ENCODE data around the gene C2CD4C. TPM values are rescaled to one million over a fixed set of nuclear protein-coding genes. Genes with fewer than 3 reads are reported as not detected.

The C2CD4C gene, protein sequence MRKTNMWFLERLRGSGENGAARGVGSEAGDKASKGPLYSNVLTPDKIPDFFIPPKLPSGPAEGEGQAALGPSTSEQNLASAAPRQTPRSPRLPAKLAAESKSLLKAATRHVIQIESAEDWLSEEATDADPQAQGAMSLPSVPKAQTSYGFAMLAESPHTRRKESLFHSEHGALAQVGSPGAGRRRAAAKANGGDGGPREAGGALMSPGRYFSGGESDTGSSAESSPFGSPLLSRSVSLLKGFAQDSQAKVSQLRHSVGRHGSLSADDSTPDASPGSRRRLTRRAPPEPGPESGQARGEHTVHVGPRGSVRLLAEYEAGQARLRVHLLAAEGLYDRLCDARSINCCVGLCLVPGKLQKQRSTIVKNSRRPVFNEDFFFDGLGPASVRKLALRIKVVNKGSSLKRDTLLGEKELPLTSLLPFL
- polyA plus RNA-seq = under 1 TPM; 0.33 to 0.43 TPM

DNA sequence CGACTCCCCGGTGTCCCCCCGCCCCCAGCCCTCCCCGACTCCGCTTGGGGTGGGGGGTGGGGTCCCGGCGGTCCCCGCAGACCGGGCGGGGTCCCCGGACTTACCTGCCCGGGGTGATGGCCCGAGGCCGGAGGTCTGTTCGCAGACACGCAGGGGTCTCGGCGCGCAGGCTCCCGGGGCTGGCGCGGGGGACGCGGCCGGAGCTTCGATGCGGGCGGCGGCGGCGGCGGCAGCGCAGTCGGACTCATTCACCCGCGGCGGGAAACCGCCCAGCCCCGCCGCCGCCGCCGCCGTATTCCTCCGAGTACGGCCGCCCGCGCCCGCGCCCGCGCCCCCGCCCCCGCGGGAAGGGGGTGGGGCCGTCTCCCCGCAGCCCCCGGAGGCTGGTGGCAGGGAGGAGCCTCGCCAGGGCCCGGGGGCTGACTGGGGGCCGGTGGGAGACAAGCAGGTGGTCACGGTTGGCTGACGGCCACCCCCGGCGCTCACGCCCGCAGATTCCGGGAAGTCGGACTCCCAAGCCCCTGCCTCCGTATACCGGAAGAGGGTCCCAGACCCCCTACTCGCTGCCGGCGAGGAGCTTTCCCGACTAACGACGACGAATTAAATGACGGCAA lies at the start of gene C2CD4C:
TSS of gene C2CD4C (minus strand) at position 246 of the 614 bp plus-strand sequence. CDS start 786 bp downstream, outside the sequence.
- H3K4me3 ChIP-seq (ENCODE audit: low read depth in 1 of 2, low read length in 2 of 2) = peak within 1 kb of the TSS; percentile 28 to 47
- H3K27me3 ChIP-seq (ENCODE audit: control insufficient read depth in 1 of 2, insufficient read depth in 2 of 2, low read length in 2 of 2) = peaks cover 0 to 19% of the 10 kb centered on the region in 2 donors
- H3K36me3 ChIP-seq (ENCODE audit: control insufficient read depth in 2 of 2, insufficient read depth in 2 of 2, low read length in 1 of 2) = no peaks in the 10 kb centered on the region
- 1% methylated on average over 51 to 80 of the region's 80 CpGs for WGBS, 2 donors
- H3K27ac ChIP-seq (ENCODE audit: low read depth in 2 of 2, low read length in 1 of 2) = no peak within 1 kb of the TSS
- H3K9me3 ChIP-seq (ENCODE audit: control insufficient read depth in 2 of 2, insufficient read depth in 1 of 2, low read depth in 1 of 2, low read length in 1 of 2) = no peaks in the 10 kb centered on the region
- H3K4me1 ChIP-seq (ENCODE audit: control insufficient read depth in 2 of 2, insufficient read depth in 2 of 2, low read length in 1 of 2) = peaks cover 0 to 2% of the 10 kb centered on the region in 2 donors

DNA sequence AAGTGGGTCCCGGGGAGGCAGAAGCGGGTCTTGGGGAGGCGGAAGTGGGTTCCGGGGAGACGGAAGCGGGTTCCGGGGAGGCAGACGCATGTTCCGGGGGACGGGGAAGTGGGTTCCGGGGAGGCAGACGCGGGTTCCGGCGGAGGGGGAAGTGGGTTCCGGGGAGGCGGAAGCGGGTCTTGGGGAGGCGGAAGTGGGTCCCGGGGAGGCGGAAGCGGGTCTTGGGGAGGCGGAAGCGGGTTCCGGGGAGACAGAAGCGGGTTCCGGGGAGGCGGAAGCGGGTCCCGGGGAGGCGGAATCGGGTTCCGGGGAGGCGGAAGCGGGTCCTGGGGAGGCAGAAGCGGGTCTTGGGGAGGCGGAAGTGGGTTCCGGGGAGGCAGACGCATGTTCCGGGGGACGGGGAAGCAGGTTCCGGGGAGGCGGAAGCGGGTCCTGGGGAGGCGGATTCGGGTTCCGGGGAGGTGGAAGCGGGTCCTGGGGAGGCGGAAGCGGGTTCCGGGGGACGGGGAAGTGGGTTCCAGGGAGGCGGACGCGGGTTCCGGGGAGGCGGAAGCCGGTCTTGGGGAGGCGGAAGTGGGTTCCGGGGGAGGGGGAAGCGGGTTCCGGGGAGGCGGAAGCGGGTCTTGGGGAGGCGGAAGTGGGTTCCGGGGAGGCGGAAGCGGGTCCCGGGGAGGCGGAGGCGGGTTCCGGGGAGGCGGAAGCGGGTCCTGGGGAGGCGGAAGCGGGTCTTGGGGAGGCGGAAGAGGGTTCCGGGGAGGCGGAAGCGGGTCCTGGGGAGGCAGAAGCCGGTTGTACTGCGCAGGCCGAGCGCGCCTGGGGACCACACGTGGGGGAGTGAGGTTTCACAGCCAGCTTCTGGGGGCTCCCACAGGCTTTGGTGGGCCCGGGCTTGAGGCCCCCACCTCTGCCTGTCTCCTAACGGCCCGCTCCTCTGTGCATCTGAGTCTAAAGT lies 49.4 kb upstream of the C2CD4C start:
- no peaks in the 10 kb centered on the region for H3K36me3 ChIP-seq (ENCODE audit: control insufficient read depth in 2 of 2, insufficient read depth in 2 of 2, low read length in 1 of 2)
- H3K4me1 ChIP-seq (ENCODE audit: control insufficient read depth in 2 of 2, insufficient read depth in 2 of 2, low read length in 1 of 2) = peaks cover 4% of the 10 kb centered on the region in 2 donors
- WGBS, 2 donors = 93 to 97% methylated on average over 68 to 89 of the region's 89 CpGs
- peaks cover 0 to 4% of the 10 kb centered on the region in 2 donors for H3K27me3 ChIP-seq (ENCODE audit: control insufficient read depth in 1 of 2, insufficient read depth in 2 of 2, low read length in 2 of 2)
- no peaks in the 10 kb centered on the region for H3K9me3 ChIP-seq (ENCODE audit: control insufficient read depth in 2 of 2, insufficient read depth in 1 of 2, low read depth in 1 of 2, low read length in 1 of 2)
- H3K4me3 ChIP-seq (ENCODE audit: low read depth in 1 of 2, low read length in 2 of 2) = no peak overlapping the region
- no peak overlapping the region for H3K27ac ChIP-seq (ENCODE audit: low read depth in 2 of 2, low read length in 1 of 2)

- Histone ChIP-seq H3K27me3 (ENCODE audit: control insufficient read depth in 1 of 2, insufficient read depth in 2 of 2, low read length in 2 of 2) (peaks cover 0 to 4% of the 10 kb centered on the region in 2 donors), H3K36me3 (ENCODE audit: control insufficient read depth in 2 of 2, insufficient read depth in 2 of 2, low read length in 1 of 2) (no peaks in the 10 kb centered on the region), H3K4me1 (ENCODE audit: control insufficient read depth in 2 of 2, insufficient read depth in 2 of 2, low read length in 1 of 2) (peaks cover 4% of the 10 kb centered on the region in 2 donors), H3K27ac (ENCODE audit: low read depth in 2 of 2, low read length in 1 of 2) (no peak overlapping the region), H3K4me3 (ENCODE audit: low read depth in 1 of 2, low read length in 2 of 2) (no peak overlapping the region), H3K9me3 (ENCODE audit: control insufficient read depth in 2 of 2, insufficient read depth in 1 of 2, low read depth in 1 of 2, low read length in 1 of 2) (no peaks in the 10 kb centered on the region)
- 96 to 97% methylated on average over 30 of the region's 30 CpGs for WGBS, 2 donors
Observed at GRCh38 chr19:457636-458035, 48.7 kb upstream of the C2CD4C start.

GRCh38 chr19:456547-457110 lies 47.7 kb upstream of the C2CD4C start:
- Histone ChIP-seq H3K9me3 (ENCODE audit: control insufficient read depth in 2 of 2, insufficient read depth in 1 of 2, low read depth in 1 of 2, low read length in 1 of 2) (no peaks in the 10 kb centered on the region), H3K27me3 (ENCODE audit: control insufficient read depth in 1 of 2, insufficient read depth in 2 of 2, low read length in 2 of 2) (peaks cover 0 to 4% of the 10 kb centered on the region in 2 donors), H3K4me3 (ENCODE audit: low read depth in 1 of 2, low read length in 2 of 2) (no peak overlapping the region), H3K36me3 (ENCODE audit: control insufficient read depth in 2 of 2, insufficient read depth in 2 of 2, low read length in 1 of 2) (no peaks in the 10 kb centered on the region), H3K27ac (ENCODE audit: low read depth in 2 of 2, low read length in 1 of 2) (no peak overlapping the region), H3K4me1 (ENCODE audit: control insufficient read depth in 2 of 2, insufficient read depth in 2 of 2, low read length in 1 of 2) (peaks cover 4% of the 10 kb centered on the region in 2 donors)
- 76 to 85% methylated on average over 18 of the region's 18 CpGs for WGBS, 2 donors

- WGBS, 2 donors = 90% methylated on average over 27 to 31 of the region's 31 CpGs
- no peak overlapping the region for H3K27ac ChIP-seq (ENCODE audit: low read depth in 2 of 2, low read length in 1 of 2)
- H3K9me3 ChIP-seq (ENCODE audit: control insufficient read depth in 2 of 2, insufficient read depth in 1 of 2, low read depth in 1 of 2, low read length in 1 of 2) = peaks cover 0 to 1% of the 10 kb centered on the region in 2 donors
- H3K27me3 ChIP-seq (ENCODE audit: control insufficient read depth in 1 of 2, insufficient read depth in 2 of 2, low read length in 2 of 2) = peaks cover 0 to 1% of the 10 kb centered on the region in 2 donors
- H3K36me3 ChIP-seq (ENCODE audit: control insufficient read depth in 2 of 2, insufficient read depth in 2 of 2, low read length in 1 of 2) = no peaks in the 10 kb centered on the region
- peaks cover 4% of the 10 kb centered on the region in 2 donors for H3K4me1 ChIP-seq (ENCODE audit: control insufficient read depth in 2 of 2, insufficient read depth in 2 of 2, low read length in 1 of 2)
- H3K4me3 ChIP-seq (ENCODE audit: low read depth in 1 of 2, low read length in 2 of 2) = no peak overlapping the region
Observed at GRCh38 chr19:455851-456546, 47.1 kb upstream of the C2CD4C start.

DNA sequence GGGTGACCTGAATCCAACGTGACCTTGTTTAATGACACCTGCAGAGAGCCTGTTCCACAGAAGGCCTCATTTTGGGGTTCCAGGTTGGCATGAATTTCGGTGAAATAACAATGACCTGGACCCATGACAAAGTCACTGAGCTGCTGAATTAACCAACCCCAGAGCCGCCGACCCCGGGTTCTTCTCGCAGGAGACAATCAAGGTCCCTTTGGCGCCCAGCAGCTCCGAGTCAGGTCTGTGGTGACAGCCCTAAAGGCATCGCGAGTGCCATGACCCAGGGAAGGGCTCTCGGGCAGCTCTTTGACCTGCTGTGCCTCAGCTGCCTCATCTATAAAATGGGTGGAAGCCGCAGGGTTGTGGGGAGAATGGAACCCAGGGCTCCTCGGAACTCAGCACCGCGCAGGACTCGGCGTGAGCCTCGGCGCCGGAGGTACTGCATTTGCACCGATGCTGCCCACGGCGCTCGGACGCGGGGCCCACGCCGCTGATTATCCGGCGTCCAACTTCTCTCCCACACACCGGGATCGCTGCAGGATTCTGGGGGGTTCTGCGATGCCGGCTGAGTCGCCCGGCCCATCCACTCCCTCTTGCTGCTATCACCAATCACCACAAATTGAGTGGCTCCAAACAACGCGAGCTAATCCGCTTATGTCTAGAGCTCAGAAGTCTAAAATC lies 46.2 kb upstream of the C2CD4C start:
- Histone ChIP-seq H3K27ac (ENCODE audit: low read depth in 2 of 2, low read length in 1 of 2) (no peak overlapping the region), H3K4me3 (ENCODE audit: low read depth in 1 of 2, low read length in 2 of 2) (no peak overlapping the region), H3K9me3 (ENCODE audit: control insufficient read depth in 2 of 2, insufficient read depth in 1 of 2, low read depth in 1 of 2, low read length in 1 of 2) (peaks cover 2 to 3% of the 10 kb centered on the region in 2 donors), H3K27me3 (ENCODE audit: control insufficient read depth in 1 of 2, insufficient read depth in 2 of 2, low read length in 2 of 2) (no peaks in the 10 kb centered on the region), H3K36me3 (ENCODE audit: control insufficient read depth in 2 of 2, insufficient read depth in 2 of 2, low read length in 1 of 2) (no peaks in the 10 kb centered on the region), H3K4me1 (ENCODE audit: control insufficient read depth in 2 of 2, insufficient read depth in 2 of 2, low read length in 1 of 2) (peaks cover 0 to 4% of the 10 kb centered on the region in 2 donors)
- WGBS, 2 donors = 95% methylated on average over 39 of the region's 39 CpGs

- Histone ChIP-seq H3K36me3 (ENCODE audit: control insufficient read depth in 2 of 2, insufficient read depth in 2 of 2, low read length in 1 of 2) (no peaks in the 10 kb centered on the region), H3K27me3 (ENCODE audit: control insufficient read depth in 1 of 2, insufficient read depth in 2 of 2, low read length in 2 of 2) (no peaks in the 10 kb centered on the region), H3K4me1 (ENCODE audit: control insufficient read depth in 2 of 2, insufficient read depth in 2 of 2, low read length in 1 of 2) (no peaks in the 10 kb centered on the region), H3K4me3 (ENCODE audit: low read depth in 1 of 2, low read length in 2 of 2) (no peak overlapping the region), H3K27ac (ENCODE audit: low read depth in 2 of 2, low read length in 1 of 2) (no peak overlapping the region), H3K9me3 (ENCODE audit: control insufficient read depth in 2 of 2, insufficient read depth in 1 of 2, low read depth in 1 of 2, low read length in 1 of 2) (peaks cover 2 to 3% of the 10 kb centered on the region in 2 donors)
- 91 to 93% methylated on average over 22 of the region's 22 CpGs for WGBS, 2 donors
Observed at GRCh38 chr19:453606-454005, 44.7 kb upstream of the C2CD4C start.

DNA sequence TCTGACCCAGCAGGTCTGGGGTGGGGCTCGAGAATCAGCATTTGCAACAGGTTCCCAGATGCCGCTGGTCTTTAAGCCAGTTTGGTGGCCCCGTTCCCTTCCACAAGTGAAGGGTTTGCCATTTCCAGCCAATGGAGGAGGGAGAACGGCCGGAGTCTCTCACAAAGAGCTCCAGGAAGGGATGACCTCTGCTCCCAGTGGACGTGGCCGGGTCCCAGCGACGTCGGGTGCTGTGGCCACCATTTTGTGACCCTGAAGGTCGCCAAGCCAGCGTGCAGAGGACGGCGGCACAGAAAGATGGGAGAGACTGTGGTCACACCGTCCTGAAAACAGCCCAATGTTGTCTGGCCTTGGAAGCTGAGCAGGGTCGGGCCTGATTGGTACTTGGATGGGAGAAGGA lies 43.9 kb upstream of the C2CD4C start:
- no peaks in the 10 kb centered on the region for H3K27me3 ChIP-seq (ENCODE audit: control insufficient read depth in 1 of 2, insufficient read depth in 2 of 2, low read length in 2 of 2)
- WGBS, 2 donors = 93 to 95% methylated on average over 16 of the region's 16 CpGs
- H3K9me3 ChIP-seq (ENCODE audit: control insufficient read depth in 2 of 2, insufficient read depth in 1 of 2, low read depth in 1 of 2, low read length in 1 of 2) = peaks cover 2 to 3% of the 10 kb centered on the region in 2 donors
- no peak overlapping the region for H3K27ac ChIP-seq (ENCODE audit: low read depth in 2 of 2, low read length in 1 of 2)
- no peak overlapping the region for H3K4me3 ChIP-seq (ENCODE audit: low read depth in 1 of 2, low read length in 2 of 2)
- no peaks in the 10 kb centered on the region for H3K4me1 ChIP-seq (ENCODE audit: control insufficient read depth in 2 of 2, insufficient read depth in 2 of 2, low read length in 1 of 2)
- H3K36me3 ChIP-seq (ENCODE audit: control insufficient read depth in 2 of 2, insufficient read depth in 2 of 2, low read length in 1 of 2) = no peaks in the 10 kb centered on the region

All from esophagus (tissue), 2 donors.